ENCODE results near the gene INO80B. TPM values are rescaled to one million over a fixed set of nuclear protein-coding genes. Genes with fewer than 3 reads are reported as not detected.

Gene INO80B
- total and polyA plus RNA-seq, 8 donors: 23.8 to 44.5 (median 34.3) TPM

DNA sequence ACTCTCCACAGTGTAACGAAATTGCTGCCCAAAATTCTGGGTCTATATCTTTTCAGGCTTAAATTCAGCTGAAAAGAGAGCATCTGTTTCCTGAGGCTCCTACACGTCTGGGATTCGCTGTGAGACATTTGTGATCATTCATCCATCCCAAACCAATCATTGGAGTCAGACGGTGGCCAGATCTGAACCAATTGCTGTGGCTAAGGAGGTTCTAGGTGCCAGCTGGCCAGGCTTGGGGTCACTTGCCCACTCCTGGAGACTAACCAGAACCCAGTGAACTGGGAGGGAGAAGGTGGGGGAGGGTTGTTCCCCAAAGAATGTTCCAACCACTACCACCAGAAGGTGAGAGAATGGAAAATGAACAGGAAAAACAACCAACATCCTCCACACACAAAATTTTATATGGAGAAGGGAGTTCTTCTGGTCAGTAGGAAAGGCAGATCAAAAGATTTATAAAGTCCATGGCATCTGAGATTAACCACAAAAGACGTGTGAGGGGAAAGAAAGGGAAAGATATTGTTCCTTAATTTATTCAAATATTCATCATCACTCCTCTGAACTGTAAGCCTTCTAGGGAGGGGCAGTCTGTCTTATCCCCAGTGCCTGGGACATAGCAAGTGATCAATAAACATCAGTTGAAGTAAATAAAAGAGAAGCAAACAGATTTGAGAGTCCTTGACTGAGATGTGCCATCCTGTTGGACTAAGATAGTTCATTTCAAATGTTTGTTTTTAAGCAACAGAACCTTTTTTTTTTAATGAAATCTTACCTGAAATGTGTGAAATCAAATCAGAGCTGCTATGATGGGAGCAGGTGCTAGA lies 10.2 kb upstream of the INO80B start:
- peaks cover 5 to 49% of the 10 kb centered on the region in 2 donors for H3K27me3 ChIP-seq
- intact Hi-C loops (cut with DNase I): no loop called here
- TF ChIP-seq, protein P1, sequence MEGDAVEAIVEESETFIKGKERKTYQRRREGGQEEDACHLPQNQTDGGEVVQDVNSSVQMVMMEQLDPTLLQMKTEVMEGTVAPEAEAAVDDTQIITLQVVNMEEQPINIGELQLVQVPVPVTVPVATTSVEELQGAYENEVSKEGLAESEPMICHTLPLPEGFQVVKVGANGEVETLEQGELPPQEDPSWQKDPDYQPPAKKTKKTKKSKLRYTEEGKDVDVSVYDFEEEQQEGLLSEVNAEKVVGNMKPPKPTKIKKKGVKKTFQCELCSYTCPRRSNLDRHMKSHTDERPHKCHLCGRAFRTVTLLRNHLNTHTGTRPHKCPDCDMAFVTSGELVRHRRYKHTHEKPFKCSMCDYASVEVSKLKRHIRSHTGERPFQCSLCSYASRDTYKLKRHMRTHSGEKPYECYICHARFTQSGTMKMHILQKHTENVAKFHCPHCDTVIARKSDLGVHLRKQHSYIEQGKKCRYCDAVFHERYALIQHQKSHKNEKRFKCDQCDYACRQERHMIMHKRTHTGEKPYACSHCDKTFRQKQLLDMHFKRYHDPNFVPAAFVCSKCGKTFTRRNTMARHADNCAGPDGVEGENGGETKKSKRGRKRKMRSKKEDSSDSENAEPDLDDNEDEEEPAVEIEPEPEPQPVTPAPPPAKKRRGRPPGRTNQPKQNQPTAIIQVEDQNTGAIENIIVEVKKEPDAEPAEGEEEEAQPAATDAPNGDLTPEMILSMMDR (IDR thresholded peaks at IDR 0.05): no peak
- ATAC-seq: no peak
- no peak overlapping the region for H3K4me3 ChIP-seq
- no peak for DNase-seq
- no peak overlapping the region for H3K27ac ChIP-seq
- no peaks in the 10 kb centered on the region for H3K9me3 ChIP-seq
- H3K4me1 ChIP-seq: peaks cover 3 to 24% of the 10 kb centered on the region in 2 donors
- no peaks in the 10 kb centered on the region for H3K36me3 ChIP-seq

DNA sequence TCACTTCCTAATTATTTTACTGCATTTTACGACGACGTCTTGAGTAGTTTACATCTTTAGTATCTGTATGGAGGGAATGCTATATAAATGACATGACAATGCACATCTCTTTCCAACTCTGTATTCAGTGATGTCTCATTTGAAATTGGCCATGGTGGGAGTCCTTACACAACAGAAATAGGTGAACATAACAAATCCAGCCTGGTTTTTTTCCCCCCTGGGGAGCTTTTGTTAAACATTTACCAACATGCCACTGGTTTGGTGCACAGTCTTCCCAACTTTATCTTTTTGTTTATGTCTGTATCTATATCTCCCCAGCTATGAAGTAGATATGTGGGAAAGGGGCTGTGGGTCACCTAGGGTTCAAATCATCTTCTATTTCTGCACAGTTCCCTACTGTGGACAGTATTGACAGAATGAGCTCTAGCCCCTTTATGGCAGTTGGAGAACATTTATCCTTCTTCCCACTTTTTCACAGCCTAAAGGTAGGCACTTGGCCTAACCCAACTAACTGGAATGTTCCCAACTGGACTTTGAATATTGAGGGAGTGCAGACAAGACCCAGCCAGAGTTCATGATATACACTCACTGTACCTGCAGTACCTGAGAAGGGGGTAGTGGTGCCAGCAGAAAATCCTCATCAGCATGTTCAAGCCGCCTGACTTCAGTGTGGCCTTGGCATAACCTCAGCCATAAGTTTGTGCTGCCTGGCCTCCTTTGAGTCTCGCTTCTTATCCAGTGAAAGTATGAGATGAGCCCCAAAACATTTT lies 7.5 kb upstream of the INO80B start:
- H3K4me1 ChIP-seq: no peaks in the 10 kb centered on the region
- intact Hi-C loops (cut with DNase I): no loop called here
- DNase-seq (no peak), ATAC-seq (no peak)
- H3K27me3 ChIP-seq: peaks cover 0 to 22% of the 10 kb centered on the region in 2 donors
- no peaks in the 10 kb centered on the region for H3K9me3 ChIP-seq
- no peak overlapping the region for H3K4me3 ChIP-seq
- H3K36me3 ChIP-seq: no peaks in the 10 kb centered on the region
- TF ChIP-seq, protein P1 (IDR thresholded peaks at IDR 0.05): no peak
- no peak overlapping the region for H3K27ac ChIP-seq

DNA sequence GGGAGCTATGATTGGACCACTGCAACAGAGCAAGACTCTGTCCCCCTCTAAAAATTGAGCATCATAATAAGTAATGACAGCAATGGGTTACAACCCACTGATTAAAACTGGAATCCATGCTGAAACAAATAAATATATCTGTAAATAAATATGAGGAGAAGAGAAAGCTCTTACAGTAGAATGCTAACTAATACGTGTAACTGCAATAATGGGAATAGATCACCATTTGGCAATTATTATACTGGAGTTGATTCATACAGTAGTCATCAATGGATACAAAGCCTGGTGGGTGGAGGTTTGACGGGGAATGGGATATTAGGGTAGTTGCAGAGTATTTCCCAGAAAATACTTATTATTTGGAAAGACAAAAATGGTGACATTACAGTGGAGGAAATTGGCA lies 6.1 kb upstream of the INO80B start:
- Histone ChIP-seq H3K4me3 (no peak overlapping the region), H3K4me1 (no peaks in the 10 kb centered on the region), H3K9me3 (no peaks in the 10 kb centered on the region), H3K27ac (no peak overlapping the region), H3K27me3 (peaks cover 0 to 9% of the 10 kb centered on the region in 2 donors), H3K36me3 (no peaks in the 10 kb centered on the region)
- DNase-seq: no peak
- intact Hi-C loops (cut with DNase I): no loop called here
- TF ChIP-seq, protein P1 (IDR thresholded peaks at IDR 0.05): no peak
- no peak for ATAC-seq

GRCh38 chr2:74450570-74451190 lies 4.2 kb upstream of the INO80B start:
- no peak for DNase-seq
- H3K27ac ChIP-seq: no peak overlapping the region
- intact Hi-C loops (cut with DNase I): no loop called here

More at GRCh38 chr2:74450570-74451190, 4.2 kb upstream of the INO80B start:
- Histone ChIP-seq H3K36me3 (no peaks in the 10 kb centered on the region), H3K4me1 (peaks cover 5 to 6% of the 10 kb centered on the region in 2 donors), H3K27me3 (no peaks in the 10 kb centered on the region), H3K9me3 (no peaks in the 10 kb centered on the region), H3K4me3 (no peak overlapping the region)
- TF ChIP-seq, protein P1 (IDR thresholded peaks at IDR 0.05): no peak
- ATAC-seq: no peak
